ENCODE data around the gene SLIT3. TPM values are rescaled to one million over a fixed set of nuclear protein-coding genes. Genes with fewer than 3 reads are reported as not detected.

Gene SLIT3
- total RNA-seq, 4 donors from 2014 or later, result 28.4 to 77.2 (median 63.8) TPM

GRCh38 chr5:168910874-168911273 lies 390.1 kb downstream of the SLIT3 start:
- Histone ChIP-seq H3K27ac (no peak overlapping the region), H3K9me3 (no peaks in the 10 kb centered on the region)
- 85 to 89% methylated on average over 6 of the region's 6 CpGs for WGBS, 2 donors

GRCh38 chr5:168908207-168908606 lies 392.7 kb downstream of the SLIT3 start:
- DNase-seq, result no peak
- no peaks in the 10 kb centered on the region for H3K36me3 ChIP-seq
- H3K4me3 ChIP-seq (replicated peaks in 1 of 3), result no peak overlapping the region
- H3K27me3 ChIP-seq, result no peaks in the 10 kb centered on the region
- TF ChIP-seq, protein P1, sequence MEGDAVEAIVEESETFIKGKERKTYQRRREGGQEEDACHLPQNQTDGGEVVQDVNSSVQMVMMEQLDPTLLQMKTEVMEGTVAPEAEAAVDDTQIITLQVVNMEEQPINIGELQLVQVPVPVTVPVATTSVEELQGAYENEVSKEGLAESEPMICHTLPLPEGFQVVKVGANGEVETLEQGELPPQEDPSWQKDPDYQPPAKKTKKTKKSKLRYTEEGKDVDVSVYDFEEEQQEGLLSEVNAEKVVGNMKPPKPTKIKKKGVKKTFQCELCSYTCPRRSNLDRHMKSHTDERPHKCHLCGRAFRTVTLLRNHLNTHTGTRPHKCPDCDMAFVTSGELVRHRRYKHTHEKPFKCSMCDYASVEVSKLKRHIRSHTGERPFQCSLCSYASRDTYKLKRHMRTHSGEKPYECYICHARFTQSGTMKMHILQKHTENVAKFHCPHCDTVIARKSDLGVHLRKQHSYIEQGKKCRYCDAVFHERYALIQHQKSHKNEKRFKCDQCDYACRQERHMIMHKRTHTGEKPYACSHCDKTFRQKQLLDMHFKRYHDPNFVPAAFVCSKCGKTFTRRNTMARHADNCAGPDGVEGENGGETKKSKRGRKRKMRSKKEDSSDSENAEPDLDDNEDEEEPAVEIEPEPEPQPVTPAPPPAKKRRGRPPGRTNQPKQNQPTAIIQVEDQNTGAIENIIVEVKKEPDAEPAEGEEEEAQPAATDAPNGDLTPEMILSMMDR (IDR thresholded peaks at IDR 0.05), result no peak
- no peak for TF ChIP-seq POLR2A (IDR thresholded peaks at IDR 0.05)
- WGBS, 2 donors, result 66 to 73% methylated on average over 9 of the region's 9 CpGs
- intact Hi-C loops (cut with DNase I), result no loop called here
- no peak overlapping the region for H3K27ac ChIP-seq
- no peaks in the 10 kb centered on the region for H3K9me3 ChIP-seq
- no peaks in the 10 kb centered on the region for H3K4me1 ChIP-seq

More at GRCh38 chr5:168910874-168911273, 390.1 kb downstream of the SLIT3 start:
- no peak for DNase-seq
- Histone ChIP-seq H3K4me3 (replicated peaks in 1 of 3) (no peak overlapping the region), H3K27me3 (no peaks in the 10 kb centered on the region), H3K4me1 (no peaks in the 10 kb centered on the region), H3K36me3 (no peaks in the 10 kb centered on the region)
- TF ChIP-seq POLR2A (IDR thresholded peaks at IDR 0.05), result no peak
- TF ChIP-seq, protein P1 (IDR thresholded peaks at IDR 0.05), result no peak
- intact Hi-C loops (cut with DNase I), result no loop called here

- TF ChIP-seq, protein P1 (IDR thresholded peaks at IDR 0.05), result no peak
- no peak for TF ChIP-seq POLR2A (IDR thresholded peaks at IDR 0.05)
- WGBS, 2 donors, result 88 to 90% methylated on average over 2 of the region's 2 CpGs
- no peak overlapping the region for H3K27ac ChIP-seq
- no peaks in the 10 kb centered on the region for H3K27me3 ChIP-seq
- peaks cover 0 to 2% of the 10 kb centered on the region in 2 donors for H3K4me1 ChIP-seq
- H3K36me3 ChIP-seq, result no peaks in the 10 kb centered on the region
- DNase-seq, result no peak
- no peak overlapping the region for H3K4me3 ChIP-seq (replicated peaks in 1 of 3)
- intact Hi-C loops (cut with DNase I), result no loop called here
- no peaks in the 10 kb centered on the region for H3K9me3 ChIP-seq
These were observed 397.9 kb downstream of the SLIT3 start for GRCh38 chr5:168903061-168903460.

- H3K4me1 ChIP-seq, result peaks cover 0 to 2% of the 10 kb centered on the region in 2 donors
- no peak for DNase-seq
- no peak overlapping the region for H3K4me3 ChIP-seq (replicated peaks in 1 of 3)
- no peaks in the 10 kb centered on the region for H3K36me3 ChIP-seq
- no peak overlapping the region for H3K27ac ChIP-seq
- H3K27me3 ChIP-seq, result no peaks in the 10 kb centered on the region
- WGBS, 2 donors, result 79 to 87% methylated on average over 3 of the region's 3 CpGs
- no peak for TF ChIP-seq POLR2A (IDR thresholded peaks at IDR 0.05)
- TF ChIP-seq, protein P1 (IDR thresholded peaks at IDR 0.05), result no peak
- H3K9me3 ChIP-seq, result no peaks in the 10 kb centered on the region
- intact Hi-C loops (cut with DNase I), result no loop called here
These were observed 401.3 kb downstream of the SLIT3 start for GRCh38 chr5:168899673-168900072.

DNA sequence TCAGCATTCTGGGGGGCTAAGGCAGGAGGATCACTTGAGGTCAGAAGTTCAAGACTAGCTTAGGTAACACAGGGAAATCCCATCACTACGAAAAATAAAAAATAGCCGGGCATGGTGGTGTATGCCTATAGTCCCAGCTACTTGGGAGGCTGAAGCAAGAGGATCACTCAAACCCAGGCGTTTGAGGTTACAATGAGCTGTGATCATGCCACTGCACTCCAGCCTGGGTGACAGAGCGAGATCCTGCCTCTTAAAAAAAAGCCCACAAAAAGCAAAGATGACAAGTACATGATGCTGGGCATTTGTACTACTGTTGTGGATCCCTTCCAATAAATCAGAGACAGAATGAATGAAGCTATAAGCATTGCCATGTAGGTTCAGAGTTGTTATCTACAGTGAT lies 401.7 kb downstream of the SLIT3 start:
- 94 to 95% methylated on average over 4 of the region's 4 CpGs for WGBS, 2 donors
- Histone ChIP-seq H3K36me3 (no peaks in the 10 kb centered on the region), H3K27ac (no peak overlapping the region), H3K27me3 (no peaks in the 10 kb centered on the region), H3K9me3 (no peaks in the 10 kb centered on the region), H3K4me1 (peaks cover 0 to 2% of the 10 kb centered on the region in 2 donors), H3K4me3 (replicated peaks in 1 of 3) (no peak overlapping the region)
- intact Hi-C loops (cut with DNase I), result no loop called here
- TF ChIP-seq POLR2A (IDR thresholded peaks at IDR 0.05), result no peak
- TF ChIP-seq, protein P1 (IDR thresholded peaks at IDR 0.05), result no peak
- DNase-seq, result no peak
